ENCODE data around the gene RB1. TPM values are rescaled to one million over a fixed set of nuclear protein-coding genes. Genes with fewer than 3 reads are reported as not detected.

RB1 gene
- total and polyA plus RNA-seq, 2 donors (not counting 3 experiments of a cell fraction or from before 2014, with no cell fraction given): 8.0 to 41.2 TPM

DNA sequence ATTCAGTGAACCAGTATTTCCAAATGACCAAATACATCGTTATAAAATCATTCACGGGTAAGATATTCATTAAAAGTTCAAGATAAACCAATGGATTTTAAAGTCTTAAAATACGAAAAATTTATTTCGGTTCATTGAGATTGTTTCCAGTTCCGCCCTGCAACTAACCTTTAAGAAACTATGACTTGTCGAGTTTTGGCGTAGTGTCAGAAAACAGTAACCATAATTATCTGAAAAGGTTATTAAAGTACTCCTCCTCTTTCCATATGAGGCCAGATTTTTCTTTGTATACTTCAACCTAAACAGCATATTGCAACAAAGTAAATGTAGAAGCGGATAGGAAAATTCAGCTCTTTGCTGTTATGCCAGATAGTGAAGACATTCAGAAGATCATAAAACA, 83.3 kb downstream of the RB1 start:
- Histone ChIP-seq H3K36me3 (ENCODE audit: control insufficient read depth in 2 of 2, extremely low read depth in 1 of 2, insufficient read depth in 2 of 2, low read length in 2 of 2) (no peaks in the 10 kb centered on the region), H3K9me1 (replicated peaks; ENCODE audit: control insufficient read depth, extremely low read depth, insufficient read depth, low read length) (no peaks in the 10 kb centered on the region), H3K27ac (ENCODE audit: insufficient read depth, low read depth, low read length) (no peak overlapping the region), H3K27me3 (ENCODE audit: control insufficient read depth in 2 of 2, insufficient read depth in 2 of 2, low read length in 2 of 2) (no peaks in the 10 kb centered on the region), H3K4me2 (ENCODE audit: insufficient read depth, low read length) (no peak overlapping the region), H3K9me3 (replicated peaks; ENCODE audit: control insufficient read depth, insufficient read depth, low read length) (no peaks in the 10 kb centered on the region), H2AFZ (ENCODE audit: low read depth, low read length) (no peak overlapping the region), H4K20me1 (replicated peaks; ENCODE audit: control insufficient read depth, extremely low read depth, insufficient read depth, low read length) (no peaks in the 10 kb centered on the region), H3K79me2 (ENCODE audit: control insufficient read depth, insufficient read depth, low read length) (no peaks in the 10 kb centered on the region), H3K4me1 (ENCODE audit: control insufficient read depth, extremely low read depth, insufficient read depth, low read length) (no peaks in the 10 kb centered on the region), H3K4me3 (replicated peaks in 1 of 3; ENCODE audit: insufficient read depth in 1 of 3, low read depth in 1 of 3, low read length in 3 of 3) (no peak overlapping the region), H3K9ac (replicated peaks; ENCODE audit: extremely low read depth, insufficient read depth, low read length) (no peak overlapping the region)
- dilution Hi-C loops (cut with MboI; ENCODE audit: extremely low pct_ligation_motif_present, low sequenced_read_pairs) (no loop called here), intact Hi-C loops (cut with micrococcal nuclease) (no loop called here)
- TF ChIP-seq FOS (IDR thresholded peaks at IDR 0.05; ENCODE audit: borderline replicate concordance, insufficient read depth, low read length) (no peak), MYC (IDR thresholded peaks at IDR 0.05; ENCODE audit: low read depth, low read length) (no peak), JUN (IDR thresholded peaks at IDR 0.05; ENCODE audit: borderline replicate concordance, insufficient read depth, insufficient read length, low read depth) (no peak), POLR2A (IDR thresholded peaks at IDR 0.05; ENCODE audit: low read depth, low read length) (no peak), CTCF (IDR thresholded peaks at IDR 0.05; ENCODE audit: extremely low read depth in 1 of 2, insufficient read depth in 1 of 2, low read depth in 1 of 2, low read length in 2 of 2) (no peak), EZH2 (IDR thresholded peaks at IDR 0.05; ENCODE audit: borderline replicate concordance, low read depth, low read length, severe bottlenecking) (no peak), POLR2AphosphoS5 (IDR thresholded peaks at IDR 0.05; ENCODE audit: insufficient read depth, low read depth, low read length) (no peak), MAX (IDR thresholded peaks at IDR 0.05; ENCODE audit: insufficient read depth, insufficient read length) (no peak), GATA2 (IDR thresholded peaks at IDR 0.05; ENCODE audit: insufficient read depth, insufficient read length, low read depth, low read length) (no peak)
- no peak for DNase-seq (ENCODE audit: low read depth, low spot score)
- BruUV-seq (replicated peaks): no TSS peak
- POLR2A ChIA-PET: no interaction called here
- CTCF ChIA-PET: interaction anchor here (0.8 to 1.0 kb wide), 3 partner anchors 9 to 192 kb away, joined by 3 to 4 read pairs (median 3); no protein-coding TSS in a partner anchor
- no peak for FAIRE-seq

Data from endothelial cell of umbilical vein (primary cell).